ENCODE data around the gene RAB17.

The RAB17 gene

GRCh38 chr2:237556773-237557632 is 33.5 kb downstream of the RAB17 start:
- no peak for DNase-seq

GRCh38 chr2:237555560-237555959 is 35.0 kb downstream of the RAB17 start:
- no peak for DNase-seq

- no peak for DNase-seq
Measured at GRCh38 chr2:237553948-237554347, 36.6 kb downstream of the RAB17 start.

- no peak for DNase-seq
Measured at GRCh38 chr2:237552908-237553307, 37.6 kb downstream of the RAB17 start.

- no peak for DNase-seq
Measured at GRCh38 chr2:237551071-237551574, 39.4 kb downstream of the RAB17 start.

GRCh38 chr2:237549643-237550415 is 40.7 kb downstream of the RAB17 start:
- peak; percentile 25 for DNase-seq

- DNase-seq: no peak
Measured at GRCh38 chr2:237549216-237549615, 41.3 kb downstream of the RAB17 start.

GRCh38 chr2:237547841-237548416 is 42.6 kb downstream of the RAB17 start:
- DNase-seq: peak; percentile 80

- peak; percentile 6 for DNase-seq
Measured at GRCh38 chr2:237546876-237547395, 43.6 kb downstream of the RAB17 start.

- no peak for DNase-seq
Measured at GRCh38 chr2:237546040-237546875, 44.3 kb downstream of the RAB17 start.

GRCh38 chr2:237542001-237542704 is 48.4 kb downstream of the RAB17 start:
- no peak for DNase-seq

- DNase-seq: no peak
Measured at GRCh38 chr2:237541243-237541642, 49.3 kb downstream of the RAB17 start.

GRCh38 chr2:237540823-237541222 is 49.7 kb downstream of the RAB17 start:
- DNase-seq: peak; percentile 69

- peak; percentile 32 for DNase-seq
Measured at GRCh38 chr2:237540223-237540775, 50.2 kb downstream of the RAB17 start.

- DNase-seq: no peak
Measured at GRCh38 chr2:237539681-237540080, 50.9 kb downstream of the RAB17 start.

GRCh38 chr2:237538901-237539300 is 51.6 kb downstream of the RAB17 start:
- no peak for DNase-seq

- no peak for DNase-seq
Measured at GRCh38 chr2:237538001-237538720, 52.4 kb downstream of the RAB17 start.

GRCh38 chr2:237536617-237537016 is 53.9 kb downstream of the RAB17 start:
- no peak for DNase-seq

GRCh38 chr2:237536083-237536415 is 54.5 kb downstream of the RAB17 start:
- DNase-seq: no peak

- DNase-seq: no peak
Measured at GRCh38 chr2:237535385-237536082, 55.0 kb downstream of the RAB17 start.

Data from NCI-H345 (cell line).